Limb (tissue), 2 donors: ENCODE measurements around the gene EXOC6B.

ENCODE experiments used
- DNase-seq, 2 donors: peaks; one replicate each; pipeline ENCODE4 v3.0.0-alpha.2; 2016; ENCODE audit errors: extremely low spot score in 2 of 2

The EXOC6B gene

GRCh38 chr2:72180351-72180750, 645.5 kb downstream of the EXOC6B start:
- DNase-seq: no peak

DNA sequence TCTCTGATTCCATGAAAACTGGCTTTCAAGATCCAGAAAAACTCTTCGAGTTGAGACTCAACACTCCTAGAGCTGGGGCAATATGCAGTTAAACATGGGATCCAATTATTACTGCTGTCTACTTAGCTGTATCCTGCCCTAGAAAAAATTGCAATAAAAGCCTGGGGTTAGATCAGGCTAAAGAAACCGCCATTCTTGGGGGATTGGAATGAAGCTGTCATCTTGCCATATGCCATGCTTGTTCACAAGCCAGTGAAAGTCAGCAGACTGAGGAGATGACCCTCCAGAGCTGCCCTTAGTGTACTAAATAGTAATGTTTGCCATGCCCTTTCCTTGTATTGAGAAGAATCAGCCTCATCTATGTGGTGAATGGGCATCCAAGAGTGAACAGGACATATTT, 647.3 kb downstream of the EXOC6B start:
- DNase-seq: no peak

GRCh38 chr2:72176281-72176680, 649.6 kb downstream of the EXOC6B start:
- no peak for DNase-seq

- no peak for DNase-seq
These were observed 650.2 kb downstream of the EXOC6B start for GRCh38 chr2:72175636-72176035.

- DNase-seq: no peak
These were observed 652.1 kb downstream of the EXOC6B start for GRCh38 chr2:72173640-72174321.

DNA sequence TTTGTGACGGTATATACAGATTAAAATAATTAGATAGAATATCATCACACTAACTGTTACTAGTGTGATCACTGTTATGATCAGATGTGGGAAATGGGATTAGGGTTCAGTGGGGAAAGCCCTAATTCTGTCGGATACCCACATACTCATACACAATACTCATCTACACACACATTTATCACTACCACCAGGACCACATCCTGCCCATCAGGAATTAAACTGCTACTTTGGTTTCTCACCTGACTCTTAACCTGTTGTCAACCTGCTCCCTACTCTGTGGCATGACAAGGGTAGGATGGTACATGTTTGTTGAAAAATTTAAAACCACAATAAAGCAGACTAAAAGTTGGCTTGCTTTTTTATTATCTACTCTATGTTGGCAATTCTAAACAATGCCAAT, 653.4 kb downstream of the EXOC6B start:
- DNase-seq: no peak

DNA sequence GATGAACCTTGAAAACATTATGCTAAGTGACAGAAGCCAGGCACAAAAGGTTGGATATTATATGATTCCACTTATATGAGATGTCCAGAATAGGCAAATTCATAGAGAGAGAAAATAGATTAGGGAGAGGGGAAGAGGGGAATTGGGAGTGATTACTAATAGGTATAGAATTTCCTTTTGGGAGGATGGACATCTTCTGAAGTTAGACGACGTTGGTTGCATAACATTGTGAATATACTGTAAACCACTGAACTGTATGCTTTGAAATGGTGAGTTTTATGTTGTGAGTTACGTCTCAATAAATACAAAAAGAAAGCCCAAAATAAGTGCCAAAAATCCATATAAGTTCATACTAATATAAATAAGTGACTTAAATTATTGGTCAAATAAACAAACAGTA, 659.6 kb downstream of the EXOC6B start:
- DNase-seq: no peak

GRCh38 chr2:72165792-72166191, 660.0 kb downstream of the EXOC6B start:
- no peak for DNase-seq

DNA sequence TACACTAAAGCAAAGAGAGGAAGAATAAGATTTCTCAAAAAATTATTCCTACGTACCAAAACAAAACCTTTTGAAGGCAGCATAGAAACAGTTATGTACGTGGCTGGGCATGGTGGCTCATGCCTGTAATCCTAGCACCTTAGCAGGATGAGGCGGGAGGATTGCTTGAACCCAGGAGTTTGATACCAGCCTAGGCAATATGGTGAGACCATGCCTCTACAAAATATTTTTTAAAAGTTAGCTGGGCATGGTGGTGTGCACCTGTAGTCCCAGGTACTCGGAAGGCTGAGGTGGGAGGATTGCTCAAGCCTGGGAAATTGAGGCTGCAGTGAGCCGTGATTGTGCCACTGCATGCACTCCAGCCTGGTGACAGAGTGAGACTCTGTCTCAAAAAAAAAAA, 663.3 kb downstream of the EXOC6B start:
- DNase-seq: no peak

DNA sequence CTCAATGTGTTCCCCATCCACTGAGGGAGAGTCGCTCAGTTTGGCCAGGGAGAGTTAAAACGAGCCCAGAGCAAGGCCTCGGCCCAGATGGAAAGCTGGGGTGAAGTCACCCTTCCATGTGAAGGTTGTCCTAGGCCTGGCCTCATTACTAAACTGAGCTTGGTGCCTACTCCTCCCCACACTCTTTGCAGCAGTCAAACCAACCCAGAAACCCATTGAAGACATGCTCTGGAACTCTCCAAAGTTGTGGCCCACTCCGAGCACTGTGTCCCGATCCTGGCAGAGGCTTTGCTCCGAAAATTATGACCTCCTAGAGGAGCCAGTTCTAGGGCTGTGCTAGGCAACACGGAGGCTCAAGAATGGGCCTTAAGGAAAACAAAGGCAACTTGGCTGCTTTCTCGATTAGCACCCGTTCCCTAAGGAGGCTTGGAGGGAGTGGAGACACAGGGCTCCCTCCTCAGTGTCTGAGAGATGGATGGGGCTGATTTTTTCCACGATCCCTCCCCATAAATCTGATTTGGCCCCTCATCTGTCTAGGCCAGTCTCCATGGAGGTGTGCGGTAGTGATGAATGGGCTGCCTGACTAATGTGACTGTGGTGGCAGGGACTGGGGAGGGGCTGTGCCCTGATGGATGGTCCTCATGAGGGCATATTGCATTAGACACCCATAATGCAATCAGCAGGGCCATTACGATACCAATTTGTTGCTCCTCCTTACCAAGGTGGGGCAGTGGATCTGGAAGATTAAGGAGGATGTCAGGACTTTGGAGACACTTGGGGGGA, 666.4 kb downstream of the EXOC6B start:
- no peak for DNase-seq

DNA sequence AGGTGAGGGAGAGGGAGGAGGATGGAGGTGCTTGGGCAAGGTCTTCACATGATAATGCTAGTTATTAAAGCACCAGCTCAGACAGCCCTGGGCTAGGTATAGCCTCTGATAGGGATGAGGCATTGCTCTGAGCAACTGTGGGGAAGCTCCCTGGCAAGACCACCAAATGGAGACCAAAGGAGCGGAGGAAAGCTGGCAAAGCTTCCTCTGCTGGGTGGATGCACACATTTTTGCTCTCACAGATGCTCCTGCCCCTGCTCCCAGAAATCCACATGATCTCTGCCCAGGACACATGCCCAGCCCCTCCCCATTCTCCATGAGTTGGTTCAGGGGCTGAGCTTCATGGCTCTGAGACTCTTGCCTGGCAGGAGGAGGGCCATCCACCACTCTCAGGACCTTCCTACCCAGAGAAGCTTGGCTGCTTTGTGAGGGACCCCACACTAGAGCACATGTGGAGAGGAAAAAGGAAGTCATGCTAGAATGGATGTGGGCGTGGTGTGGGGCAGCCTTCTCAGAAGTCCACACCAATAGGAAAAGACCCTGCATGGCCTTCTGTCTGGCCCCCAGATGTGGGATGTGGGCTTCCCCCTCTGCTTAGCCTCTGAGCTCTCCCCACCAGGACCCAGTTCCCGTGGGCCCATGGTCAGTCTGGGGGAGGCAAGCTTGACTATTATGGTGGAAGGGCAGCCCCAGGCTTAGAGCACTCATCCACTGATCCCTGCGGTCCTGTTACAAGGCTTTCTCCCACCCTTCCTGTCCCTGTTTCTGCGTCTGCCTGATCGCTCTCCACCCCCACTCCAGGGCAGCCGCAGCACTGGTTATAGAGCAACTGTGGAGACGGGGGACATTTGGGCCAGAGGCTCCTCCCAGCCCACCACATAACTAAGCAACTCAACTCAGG, 667.7 kb downstream of the EXOC6B start:
- no peak for DNase-seq

DNA sequence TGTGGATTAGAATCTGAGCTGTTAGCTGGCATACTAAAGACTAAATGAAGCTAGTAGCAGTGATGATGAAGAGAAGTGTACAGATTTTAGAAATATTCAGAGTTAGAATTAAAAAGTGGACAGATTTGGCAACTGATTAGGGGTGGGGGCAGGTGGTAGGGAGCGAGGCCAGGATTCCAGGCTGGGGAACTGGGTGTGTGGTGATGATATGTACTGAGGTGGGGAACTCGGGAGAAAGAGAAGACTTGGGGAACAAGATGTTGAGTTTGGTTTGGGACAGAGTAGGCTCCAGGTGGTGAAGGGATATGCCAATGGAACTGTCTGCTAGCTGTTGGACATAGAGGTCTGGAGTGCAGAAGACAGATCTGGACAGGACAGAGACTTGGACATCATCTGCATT, 669.0 kb downstream of the EXOC6B start:
- no peak for DNase-seq

GRCh38 chr2:72155737-72156136, 670.1 kb downstream of the EXOC6B start:
- DNase-seq: no peak

GRCh38 chr2:72155151-72155550, 670.7 kb downstream of the EXOC6B start:
- DNase-seq: no peak

GRCh38 chr2:72154386-72154975, 671.4 kb downstream of the EXOC6B start:
- no peak for DNase-seq

DNA sequence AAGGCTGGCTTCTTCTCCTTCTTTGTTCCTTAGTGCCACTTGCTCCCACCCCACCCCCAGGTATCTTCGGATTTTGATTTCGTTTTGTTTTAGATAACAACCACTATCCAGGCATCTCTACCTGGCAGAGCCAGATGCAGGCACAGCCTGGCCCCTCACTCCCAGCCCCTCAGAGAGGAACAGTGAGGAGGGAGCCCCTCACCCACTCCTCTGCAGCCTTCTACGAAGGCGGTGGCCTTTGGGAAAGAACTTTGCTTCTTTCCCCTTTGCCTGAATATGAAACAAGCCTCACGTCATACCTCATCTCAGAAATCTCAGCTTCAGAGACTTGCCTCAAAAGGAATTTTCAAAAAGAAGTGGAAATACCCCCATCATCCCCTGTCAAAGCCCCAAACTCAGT, 671.9 kb downstream of the EXOC6B start:
- DNase-seq: no peak

DNA sequence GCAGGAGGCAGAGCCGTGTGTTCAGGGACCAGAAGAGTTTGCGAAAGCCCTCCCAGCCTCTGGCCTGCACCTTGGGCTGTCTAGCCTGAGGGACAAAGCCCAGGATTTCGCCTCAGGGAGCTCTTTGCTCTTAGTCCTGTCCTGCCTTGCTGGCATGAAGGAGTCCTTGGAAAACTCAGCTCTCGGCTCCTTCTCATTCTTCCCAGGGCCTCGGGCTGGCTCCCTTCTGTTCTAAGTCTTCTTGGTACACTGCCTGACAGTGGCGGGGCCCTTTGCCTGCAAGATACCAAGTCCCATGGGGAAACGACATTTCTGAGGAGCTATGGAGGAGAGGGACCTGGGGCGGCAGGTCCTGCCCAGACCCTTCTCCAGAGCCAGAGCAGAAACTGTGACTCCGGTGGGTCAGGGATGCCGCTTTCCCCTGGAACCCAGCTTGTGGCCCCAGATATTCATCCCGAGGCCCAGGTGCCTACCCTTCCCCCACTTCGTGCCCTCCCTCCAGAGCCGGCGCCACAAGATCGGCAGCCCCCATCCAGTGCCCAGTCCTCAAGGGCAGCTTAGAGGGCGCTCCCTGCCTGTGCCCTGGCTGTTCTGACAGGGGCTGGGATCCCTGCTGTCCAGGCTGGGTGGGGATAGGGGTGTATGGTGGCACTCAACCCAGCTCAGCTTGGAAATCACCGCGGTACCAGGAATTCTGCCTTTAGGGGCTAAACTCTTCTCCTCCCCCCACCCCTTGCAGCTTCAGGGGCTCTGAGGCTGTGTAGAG, 672.6 kb downstream of the EXOC6B start:
- no peak for DNase-seq

- no peak for DNase-seq
These were observed 674.9 kb downstream of the EXOC6B start for GRCh38 chr2:72150861-72151356.

GRCh38 chr2:72150157-72150860, 675.5 kb downstream of the EXOC6B start:
- DNase-seq: peak; percentile 87 to 92

GRCh38 chr2:72149556-72150156, 676.2 kb downstream of the EXOC6B start:
- peak in 1 of 2 donors; percentile 66 for DNase-seq
